T-cell (primary cell): ENCODE data around the gene SEMA7A. TPM values are rescaled to one million over a fixed set of nuclear protein-coding genes. Genes with fewer than 3 reads are reported as not detected.

ENCODE experiments used
- ATAC-seq, 4 experiments: fragments of 200-7000 bp in 3 of 4; fragments of 150-1000 bp in 1 of 4; cut with Tn5 transposase; replicated peaks in 1 of 4; 1 replicate in 3 of 4; 2 replicates in 1 of 4; pipeline ENCODE4 v1.10.0; 2021; ENCODE audit warnings: moderate library complexity in 3 of 4, mild to moderate bottlenecking in 2 of 4, moderate number of reproducible peaks in 1 of 4
- CTCF ChIA-PET, 2 donors: fragments of 300-600 bp; sonication (Branson Sonifier 250); formaldehyde crosslinking; loops; one replicate each; lab custom pipeline; 2022; ENCODE audit warnings: antibody characterized with exemption in 2 of 2; lab: Charles Lee
- POLR2A ChIA-PET, 2 donors: fragments of 300-600 bp; sonication (Branson Sonifier 250); formaldehyde crosslinking; loops; one replicate each; lab custom pipeline; 2022; ENCODE audit warnings: antibody characterized with exemption in 2 of 2; lab: Charles Lee
- DNase-seq, 35 experiments: peaks; one replicate each; pipeline versions ENCODE4 v3.0.0 to v3.0.0-alpha.2; 2013 to 2023
- H3K27ac ChIP-seq: one replicate; pipeline ENCODE4 v1.5.1; 2013; ENCODE audit warnings: low read length
- H3K27me3 ChIP-seq, 2 experiments: replicated peaks in 1 of 2; 1 replicate in 1 of 2; 2 replicates in 1 of 2; pipeline versions ENCODE4 v1.6.1 to v1.7.0; 2013; ENCODE audit warnings: low read length in 1 of 2, mixed read lengths in 1 of 2; ENCODE audit not compliant: control insufficient read depth in 2 of 2, insufficient read depth in 2 of 2; ENCODE audit errors: extremely low read depth in 1 of 2
- H3K36me3 ChIP-seq, 2 donors: 1 replicate in 1 of 2; 2 replicates in 1 of 2; pipeline versions ENCODE4 v1.6.1 to v1.7.0; 2013; ENCODE audit warnings: low read length in 1 of 2; ENCODE audit not compliant: control insufficient read depth in 2 of 2, insufficient read depth in 1 of 2; ENCODE audit errors: extremely low read depth in 1 of 2
- H3K4me1 ChIP-seq, 2 experiments: 1 replicate in 1 of 2; 2 replicates in 1 of 2; pipeline versions ENCODE4 v1.6.1 to v1.7.0; 2013; ENCODE audit warnings: low read length in 2 of 2, mixed read lengths in 1 of 2; ENCODE audit not compliant: insufficient read depth in 2 of 2, control insufficient read depth in 1 of 2; ENCODE audit errors: extremely low read depth in 1 of 2
- H3K4me3 ChIP-seq, 2 donors: 1 replicate in 1 of 2; 2 replicates in 1 of 2; pipeline versions ENCODE4 v1.5.1 to v1.7.0; 2013; ENCODE audit warnings: mild to moderate bottlenecking in 2 of 2, low read length in 1 of 2, moderate library complexity in 1 of 2; ENCODE audit not compliant: control insufficient read depth in 1 of 2; ENCODE audit errors: extremely low read depth in 1 of 2
- H3K9me3 ChIP-seq: 2 replicates; pipeline ENCODE4 v1.7.0; 2013
- H3K27ac Mint-ChIP-seq, 2 donors: one replicate each; pipeline ENCODE4 v1.8.0; 2020 to 2021; ENCODE audit warnings: mild to moderate bottlenecking in 2 of 2, mixed read lengths in 2 of 2
- H3K27me3 Mint-ChIP-seq, 2 donors: one replicate each; pipeline ENCODE4 v1.8.0; 2021 to 2022; ENCODE audit warnings: mixed read lengths in 2 of 2
- H3K36me3 Mint-ChIP-seq: one replicate; pipeline ENCODE4 v1.8.0; 2021; ENCODE audit warnings: mixed read lengths
- H3K4me1 Mint-ChIP-seq, 3 donors: one replicate each; pipeline ENCODE4 v1.8.0; 2020 to 2022; ENCODE audit warnings: mixed read lengths in 3 of 3, mild to moderate bottlenecking in 1 of 3
- H3K4me3 Mint-ChIP-seq, 3 donors: one replicate each; pipeline ENCODE4 v1.8.0; 2020 to 2022; ENCODE audit warnings: mild to moderate bottlenecking in 3 of 3, mixed read lengths in 3 of 3, moderate library complexity in 3 of 3
- H3K9me3 Mint-ChIP-seq, 3 donors: one replicate each; pipeline ENCODE4 v1.8.0; 2020 to 2022; ENCODE audit warnings: mixed read lengths in 3 of 3
- WGBS: methylation state at CpG from one replicate; pipeline ENCODE4 v1.1.5; 2013; ENCODE audit warnings: missing lambda C conversion rate; ENCODE audit not compliant: insufficient coverage; 5-methylcytosine and 5-hydroxymethylcytosine counted together
- total RNA-seq, 35 experiments: library from RNA in 6 of 35; stranded (reverse) in 6 of 35; fragments of 120-200 nt in 1 of 35; gene quantifications; one replicate each; pipeline versions ENCODE4 v1.2.1 to v1.2.4 and lab custom pipeline; 2013 to 2026

The SEMA7A gene
- total RNA-seq, 5 donors from 2014 or later (not counting 1 experiment from before 2014, with no cell fraction given), result 2.0 to 4.7 (median 3.1) TPM

DNA sequence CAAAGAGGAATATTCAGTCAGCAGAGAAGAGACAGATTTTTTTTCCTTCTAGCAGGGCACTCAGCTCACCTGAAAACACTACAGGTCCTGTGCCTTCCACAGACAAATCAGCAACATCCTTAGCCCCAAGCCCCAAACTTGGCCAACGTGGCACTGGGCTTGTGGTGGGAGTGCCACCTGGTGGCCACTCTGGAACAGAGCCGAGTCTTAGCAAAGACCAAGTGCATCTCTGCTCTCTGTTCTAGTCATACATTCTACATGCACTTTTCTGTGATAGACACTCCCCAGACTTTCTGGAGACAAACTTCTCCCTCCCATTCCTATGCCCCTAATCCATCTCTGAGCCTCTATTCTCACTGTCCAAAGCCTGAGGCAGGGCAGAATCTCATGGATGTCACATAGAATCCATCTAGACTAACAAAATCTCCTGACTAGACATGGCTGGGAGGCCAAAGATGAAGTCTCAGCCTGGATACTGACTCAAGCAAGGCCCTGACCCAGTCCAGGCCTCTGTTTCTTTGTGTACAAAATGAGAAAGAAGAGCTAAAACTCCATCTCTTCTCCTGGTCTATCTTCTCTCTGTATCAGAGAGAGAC lies 5.1 kb upstream of the SEMA7A start:
- WGBS, result 0% methylated on average over 2 of the region's 2 CpGs
- Histone ChIP-seq H3K27me3 (no peaks in the 10 kb centered on the region), H3K4me3 (no peak overlapping the region), H3K36me3 (no peaks in the 10 kb centered on the region), H3K4me1 (peaks cover 3 to 18% of the 10 kb centered on the region in 2 experiments), H3K9me3 (no peaks in the 10 kb centered on the region), H3K27ac (no peak overlapping the region)
- POLR2A ChIA-PET, result no interaction called here
- Mint-ChIP-seq H3K27ac (no peak overlapping the region), H3K9me3 (no peaks in the 10 kb centered on the region), H3K36me3 (no peaks in the 10 kb centered on the region), H3K4me1 (peaks cover 9 to 22% (median 20%) of the 10 kb centered on the region in 3 donors), H3K4me3 (no peak overlapping the region), H3K27me3 (no peaks in the 10 kb centered on the region)
- CTCF ChIA-PET, result interaction anchor here (0.5 to 5.5 kb wide), 8 partner anchors 17 to 72 kb away, joined by 3 to 25 read pairs (median 5); no protein-coding TSS in a partner anchor
- DNase-seq, result peak; percentile 41 to 86 (median 67)
- ATAC-seq, result peak; percentile 63 to 75 (median 69)

DNA sequence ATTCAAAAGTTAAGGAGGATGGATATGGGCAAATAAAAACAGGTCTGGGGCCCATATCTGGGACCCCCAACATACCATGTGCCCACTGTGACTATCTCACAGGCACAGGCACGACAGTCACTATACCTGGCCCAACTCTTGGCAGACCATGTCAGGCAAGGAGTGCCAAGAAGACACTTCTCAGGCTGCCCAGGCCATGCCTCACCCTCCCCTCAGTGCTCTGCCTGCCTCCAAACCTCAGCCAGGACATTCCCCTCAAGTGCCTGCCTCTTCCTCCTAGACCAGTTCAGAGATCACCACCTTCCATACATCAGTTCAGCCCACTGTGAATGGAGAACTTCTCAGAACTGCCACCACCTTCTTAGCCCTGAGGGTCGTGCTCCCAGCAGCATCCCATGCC lies 4.4 kb upstream of the SEMA7A start:
- Mint-ChIP-seq H3K4me3 (no peak overlapping the region), H3K27me3 (no peaks in the 10 kb centered on the region), H3K9me3 (no peaks in the 10 kb centered on the region), H3K4me1 (peaks cover 9 to 22% (median 20%) of the 10 kb centered on the region in 3 donors), H3K27ac (no peak overlapping the region), H3K36me3 (no peaks in the 10 kb centered on the region)
- CTCF ChIA-PET, result interaction anchor here (0.7 to 5.5 kb wide), 4 partner anchors 19 to 64 kb away, joined by 4 to 25 read pairs (median 11); no protein-coding TSS in a partner anchor
- DNase-seq (no peak), ATAC-seq (no peak)
- POLR2A ChIA-PET, result no interaction called here
- no peaks in the 10 kb centered on the region for H3K27me3 ChIP-seq
- no peak overlapping the region for H3K27ac ChIP-seq
- H3K36me3 ChIP-seq, result no peaks in the 10 kb centered on the region
- H3K9me3 ChIP-seq, result no peaks in the 10 kb centered on the region
- peaks cover 3 to 20% of the 10 kb centered on the region in 2 experiments for H3K4me1 ChIP-seq
- no peak overlapping the region for H3K4me3 ChIP-seq
- WGBS, result 100% methylated on average over 1 of the region's 2 CpGs

DNA sequence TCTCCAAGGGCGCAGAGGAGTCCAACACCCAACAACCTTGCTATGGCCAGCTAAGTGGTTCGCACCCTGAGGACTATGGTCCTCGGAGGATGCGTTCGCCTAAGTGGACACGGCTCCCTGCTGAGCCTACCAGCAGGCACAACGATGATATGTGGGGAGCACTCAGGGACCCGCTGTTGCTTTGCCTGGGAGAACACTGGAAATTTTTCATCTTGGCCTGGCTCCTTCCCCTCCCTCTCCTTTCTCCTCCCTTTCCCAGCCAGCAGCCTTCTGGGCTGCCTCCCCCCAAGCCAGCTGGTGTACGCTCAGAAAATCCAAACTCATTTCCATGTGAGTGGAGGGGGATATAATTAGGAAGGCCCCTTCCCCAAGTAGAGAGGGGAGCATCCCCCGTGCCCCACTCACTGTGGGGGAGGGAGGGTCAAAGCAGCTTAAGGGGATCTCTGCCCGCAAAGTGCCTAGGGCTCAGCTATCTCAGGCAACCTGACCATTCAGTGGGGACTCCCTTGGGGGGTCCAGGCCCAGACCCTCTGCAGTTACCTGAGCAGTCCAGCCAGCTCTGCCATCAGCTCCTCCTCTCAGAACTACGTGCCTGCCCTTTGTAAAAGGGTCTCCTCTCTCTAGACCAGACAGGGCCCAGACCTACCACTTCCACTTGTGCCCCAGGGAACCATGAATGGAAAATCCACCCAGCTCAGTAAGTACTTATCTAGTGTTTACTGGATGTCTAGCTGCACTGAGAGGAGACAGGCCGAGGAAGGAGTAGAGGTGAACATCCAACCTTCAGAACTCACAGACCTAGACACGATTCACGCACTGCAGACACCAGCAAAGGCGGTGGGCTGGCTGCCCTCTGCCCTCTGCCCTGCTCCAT lies 742 bp upstream of the SEMA7A start:
- ATAC-seq (no peak), DNase-seq (no peak)
- peaks cover 3 to 46% of the 10 kb centered on the region in 2 experiments for H3K4me1 ChIP-seq
- H3K9me3 ChIP-seq, result no peaks in the 10 kb centered on the region
- H3K27ac Mint-ChIP-seq, result peak overlapping the region; percentile 55 to 61
- no peaks in the 10 kb centered on the region for H3K36me3 Mint-ChIP-seq
- peaks cover 0 to 3% of the 10 kb centered on the region in 2 donors for H3K27me3 Mint-ChIP-seq
- H3K4me1 Mint-ChIP-seq, result peaks cover 23 to 43% (median 33%) of the 10 kb centered on the region in 3 donors
- no peaks in the 10 kb centered on the region for H3K36me3 ChIP-seq
- peak overlapping the region; percentile 68 to 80 (median 79) for H3K4me3 Mint-ChIP-seq
- peak overlapping the region; percentile 70 for H3K27ac ChIP-seq
- H3K4me3 ChIP-seq, result peak overlapping the region; percentile 56 to 60
- ChIA-PET POLR2A (no interaction called here), CTCF (interaction anchor here in 1 of 2 donors (0.5 to 1.4 kb wide), 3 partner anchors 21 to 61 kb away, joined by 5 to 10 read pairs (median 5); no protein-coding TSS in a partner anchor)
- H3K27me3 ChIP-seq, result peaks cover 0 to 13% of the 10 kb centered on the region in 2 experiments
- 59% methylated on average over 9 of the region's 16 CpGs for WGBS
- no peaks in the 10 kb centered on the region for H3K9me3 Mint-ChIP-seq

DNA sequence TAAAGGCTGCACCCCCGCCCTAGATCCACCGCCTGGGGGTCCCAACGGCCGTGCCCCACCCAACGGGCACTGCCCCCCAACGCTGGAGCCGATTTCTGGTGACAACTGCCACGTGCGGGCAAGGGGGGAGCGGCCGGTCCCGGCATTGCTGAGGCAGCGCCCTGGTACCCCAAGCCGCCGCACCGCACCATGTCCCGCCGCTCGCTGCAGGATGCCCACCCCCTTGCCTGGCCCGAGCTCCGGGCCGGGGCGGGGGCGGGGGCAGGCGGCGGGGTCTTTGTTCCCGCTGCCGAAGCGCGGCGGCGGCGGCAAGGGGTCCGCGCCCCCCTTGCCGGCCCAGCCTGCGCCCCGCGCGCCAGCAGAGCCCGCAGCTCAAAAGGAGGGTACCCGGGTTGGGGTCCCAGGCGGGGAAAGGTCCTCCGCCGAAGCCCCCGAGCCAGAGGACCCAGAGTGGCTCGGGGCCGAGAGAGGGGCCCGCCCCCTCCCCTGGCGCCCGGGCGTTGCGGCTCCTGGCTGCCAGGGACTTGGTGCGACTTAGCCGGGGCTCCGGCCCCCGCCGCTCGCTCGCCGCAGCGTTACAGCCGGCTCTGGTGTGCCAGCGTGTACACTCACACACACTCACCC lies 678 bp downstream of the SEMA7A start:
- H3K4me1 Mint-ChIP-seq, result peaks cover 23 to 44% (median 26%) of the 10 kb centered on the region in 3 donors
- H3K36me3 ChIP-seq, result no peaks in the 10 kb centered on the region
- DNase-seq (peak in 2 of 35 experiments; percentile 9 to 14), ATAC-seq (no peak)
- H3K4me1 ChIP-seq, result peaks cover 3 to 50% of the 10 kb centered on the region in 2 experiments
- WGBS, result 1% methylated on average over 64 of the region's 64 CpGs
- peak overlapping the region; percentile 56 to 68 for H3K4me3 ChIP-seq
- ChIA-PET POLR2A (no interaction called here), CTCF (no interaction called here)
- H3K9me3 ChIP-seq, result no peaks in the 10 kb centered on the region
- peaks cover 0 to 3% of the 10 kb centered on the region in 2 donors for H3K27me3 Mint-ChIP-seq
- H3K9me3 Mint-ChIP-seq, result no peaks in the 10 kb centered on the region
- H3K27ac ChIP-seq, result no peak overlapping the region
- peak overlapping the region; percentile 65 to 79 (median 68) for H3K4me3 Mint-ChIP-seq
- H3K36me3 Mint-ChIP-seq, result no peaks in the 10 kb centered on the region
- peaks cover 0 to 13% of the 10 kb centered on the region in 2 experiments for H3K27me3 ChIP-seq
- H3K27ac Mint-ChIP-seq, result no peak overlapping the region

DNA sequence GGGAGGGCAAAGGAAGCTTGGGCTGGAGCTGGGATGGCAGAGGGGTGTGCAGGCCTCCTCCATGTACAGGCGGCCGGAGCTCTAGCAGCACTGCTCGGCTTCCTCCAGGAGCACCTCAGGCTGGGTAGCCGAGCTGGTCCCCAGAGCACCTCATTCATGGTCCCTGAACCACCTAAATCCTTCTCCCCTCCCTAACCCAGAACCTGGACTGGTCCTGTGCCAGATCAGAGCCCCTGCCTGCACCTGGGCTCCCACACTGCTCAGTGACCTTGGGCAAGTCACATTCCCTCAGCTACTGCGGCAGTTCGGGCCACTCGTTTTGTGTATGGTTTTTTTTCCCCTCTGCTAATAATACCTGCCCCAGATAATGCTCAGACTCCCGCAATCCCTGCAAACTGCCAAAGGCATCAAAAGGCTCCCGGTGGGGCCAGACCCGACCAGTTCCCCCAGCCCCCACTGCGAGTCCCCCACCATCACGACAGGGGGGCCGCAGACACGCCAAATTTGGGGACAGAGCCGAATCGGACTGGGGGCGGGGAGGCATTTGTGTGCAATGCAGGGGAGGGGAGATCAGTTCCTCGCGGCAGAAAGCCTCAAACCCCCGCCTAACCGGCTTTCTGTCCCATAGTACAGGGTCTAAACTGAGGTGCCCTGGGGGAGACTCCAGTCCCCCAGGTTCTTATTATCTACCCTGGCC lies 1.3 kb downstream of the SEMA7A start:
- Histone ChIP-seq H3K9me3 (no peaks in the 10 kb centered on the region), H3K27ac (no peak overlapping the region), H3K36me3 (no peaks in the 10 kb centered on the region), H3K4me1 (peaks cover 3 to 50% of the 10 kb centered on the region in 2 experiments), H3K4me3 (peak overlapping the region; percentile 35 to 49), H3K27me3 (peaks cover 0 to 13% of the 10 kb centered on the region in 2 experiments)
- H3K36me3 Mint-ChIP-seq, result no peaks in the 10 kb centered on the region
- H3K9me3 Mint-ChIP-seq, result no peaks in the 10 kb centered on the region
- ATAC-seq (no peak), DNase-seq (no peak)
- ChIA-PET POLR2A (no interaction called here), CTCF (interaction anchor here in 1 of 2 donors (1.0 kb wide), 1 partner anchor 9 kb away, joined by 6 read pairs; no protein-coding TSS in a partner anchor)
- peaks cover 0 to 3% of the 10 kb centered on the region in 2 donors for H3K27me3 Mint-ChIP-seq
- H3K4me3 Mint-ChIP-seq, result peak overlapping the region; percentile 62 to 68 (median 65)
- WGBS, result 30% methylated on average over 4 of the region's 21 CpGs
- peak overlapping the region in 1 of 2 donors; percentile 69 for H3K27ac Mint-ChIP-seq
- peaks cover 23 to 44% (median 26%) of the 10 kb centered on the region in 3 donors for H3K4me1 Mint-ChIP-seq
